Esophagus muscularis mucosa (tissue), 4 donors: ENCODE measurements around the gene CENPE. TPM values are rescaled to one million over a fixed set of nuclear protein-coding genes. Genes with fewer than 3 reads are reported as not detected.

ENCODE experiments used
- DNase-seq: peaks from one replicate; pipeline ENCODE4 v3.0.0-alpha.2; 2017; ENCODE audit errors: extremely low spot score
- H3K27ac ChIP-seq, 4 donors: fragments of 200-600 bp; sonication (generic); replicated peaks in 1 of 4; 1 replicate in 3 of 4; 2 replicates in 1 of 4; pipeline ENCODE4 v1.5.1; 2016 to 2019; ENCODE audit warnings: mild to moderate bottlenecking in 1 of 4
- H3K27me3 ChIP-seq, 4 donors: fragments of 200-600 bp; sonication (generic); one replicate each; pipeline versions ENCODE4 v1.5.1 to v1.6.0; 2016 to 2019
- H3K36me3 ChIP-seq, 4 donors: fragments of 200-600 bp; sonication (generic); one replicate each; pipeline ENCODE4 v1.5.1; 2016 to 2019
- H3K4me1 ChIP-seq, 4 donors: fragments of 200-600 bp; sonication (generic); one replicate each; pipeline ENCODE4 v1.5.1; 2016 to 2019
- H3K4me3 ChIP-seq, 4 donors: fragments of 200-600 bp; sonication (generic); 1 replicate in 2 of 4; 2 replicates in 2 of 4; pipeline ENCODE4 v1.5.1; 2016 to 2019; ENCODE audit warnings: mild to moderate bottlenecking in 4 of 4, moderate library complexity in 1 of 4
- H3K9me3 ChIP-seq, 4 donors: fragments of 200-600 bp; sonication (generic); 1 replicate in 3 of 4; 2 replicates in 1 of 4; pipeline ENCODE4 v1.5.1; 2016 to 2019
- CTCF ChIP-seq, 3 experiments: fragments of 200-600 bp in 2 of 3; fragments of 450-650 bp in 1 of 3; sonication (generic) in 2 of 3; IDR thresholded peaks; one replicate each; pipeline ENCODE4 v1.5.1; 2017 to 2019; ENCODE audit warnings: antibody characterized with exemption in 3 of 3, mild to moderate bottlenecking in 2 of 3, moderate library complexity in 1 of 3
- EP300 ChIP-seq: sonication (generic); formaldehyde crosslinking; IDR thresholded peaks from one replicate; pipeline ENCODE4 v1.6.1; 2017; ENCODE audit warnings: antibody characterized with exemption
- POLR2A ChIP-seq: fragments of 450-650 bp; IDR thresholded peaks from one replicate; pipeline ENCODE4 v1.6.1; 2017; ENCODE audit warnings: antibody characterized with exemption, moderate library complexity, mild to moderate bottlenecking, low read depth
- POLR2AphosphoS5 ChIP-seq, 2 donors: sonication (generic); formaldehyde crosslinking; IDR thresholded peaks; one replicate each; pipeline ENCODE4 v1.6.1; 2017; ENCODE audit warnings: antibody characterized with exemption in 2 of 2
- WGBS: methylation state at CpG from one replicate; pipeline ENCODE4 v1.1.5; 2018; 5-methylcytosine and 5-hydroxymethylcytosine counted together
- intact Hi-C: fragments of 100-400 bp; cut with DNase I; formaldehyde crosslinking; loops from one replicate; pipeline ENCODE4 v1.15.1; 2023
- total RNA-seq, 4 donors: library from RNA; depleted of rRNA; stranded (reverse); fragments of >200 nt; gene quantifications; one replicate each; pipeline versions ENCODE4 v1.1.0 to v1.2.1, GENCODE V29; 2016

CENPE gene
- total RNA-seq, 4 donors from 2014 or later: 0.42 to 1.2 (median 0.69) TPM

GRCh38 chr4:103073792-103074438, 124.2 kb downstream of the CENPE start:
- intact Hi-C loops: no loop called here
- Histone ChIP-seq H3K27ac (no peak overlapping the region), H3K9me3 (no peaks in the 10 kb centered on the region), H3K4me3 (no peak overlapping the region), H3K27me3 (no peaks in the 10 kb centered on the region), H3K4me1 (peaks cover 20 to 26% (median 23%) of the 10 kb centered on the region in 4 donors), H3K36me3 (peaks cover 0 to 4% (median 0%) of the 10 kb centered on the region in 4 donors)
- WGBS: 93% methylated on average over 2 of the region's 2 CpGs
- DNase-seq: no peak
- no peak for TF ChIP-seq POLR2AphosphoS5 (IDR thresholded peaks at IDR 0.05)
- no peak for TF ChIP-seq CTCF (IDR thresholded peaks at IDR 0.05)
- no peak for TF ChIP-seq EP300
- no peak for TF ChIP-seq POLR2A

- H3K36me3 ChIP-seq: peaks cover 0 to 14% (median 8%) of the 10 kb centered on the region in 4 donors
- H3K27ac ChIP-seq: no peak overlapping the region
- no peak overlapping the region for H3K4me3 ChIP-seq
- DNase-seq: no peak
- no peaks in the 10 kb centered on the region for H3K27me3 ChIP-seq
- 93% methylated on average over 2 of the region's 2 CpGs for WGBS
- intact Hi-C loops: no loop called here
- no peaks in the 10 kb centered on the region for H3K9me3 ChIP-seq
- TF ChIP-seq CTCF (IDR thresholded peaks at IDR 0.05) (no peak), POLR2AphosphoS5 (IDR thresholded peaks at IDR 0.05) (no peak), POLR2A (no peak), EP300 (no peak)
- H3K4me1 ChIP-seq: no peaks in the 10 kb centered on the region
Measured at GRCh38 chr4:103067841-103068547, 130.1 kb downstream of the CENPE start.

GRCh38 chr4:103060453-103061148, 137.5 kb downstream of the CENPE start:
- H3K36me3 ChIP-seq: peaks cover 0 to 7% (median 1%) of the 10 kb centered on the region in 4 donors
- H3K4me1 ChIP-seq: no peaks in the 10 kb centered on the region
- H3K27ac ChIP-seq: no peak overlapping the region
- no peaks in the 10 kb centered on the region for H3K27me3 ChIP-seq
- TF ChIP-seq POLR2A (no peak), POLR2AphosphoS5 (IDR thresholded peaks at IDR 0.05) (no peak), EP300 (no peak), CTCF (IDR thresholded peaks at IDR 0.05) (no peak)
- no peak for DNase-seq
- WGBS: 96% methylated on average over 2 of the region's 2 CpGs
- intact Hi-C loops: no loop called here
- no peak overlapping the region for H3K4me3 ChIP-seq
- H3K9me3 ChIP-seq: no peaks in the 10 kb centered on the region

Other genes with a start within 250 kb of the CENPE start
- 1 to 10 TPM in 1 of 4 donors, under 1 TPM in 2, not detected in 1; 0.29 to 1.3 (median 0.99) TPM for gene SLC9B1, start 178.6 kb downstream of the CENPE start, total RNA-seq
- 10 to 100 TPM; 12.9 to 34.0 (median 19.0) TPM for gene SLC9B2, start 121.6 kb downstream of the CENPE start, total RNA-seq
- gene BDH2, start 98.5 kb downstream of the CENPE start, total RNA-seq: 10 to 100 TPM; 31.6 to 59.4 (median 47.1) TPM